RWPE1 (cell line): ENCODE measurements around the gene SGO2.

ENCODE experiments used
- CTCF ChIA-PET: fragments of 350-600 bp; sonication (Branson Sonifier 250); formaldehyde crosslinking; extraction: SDS; loops from one replicate; lab custom pipeline; 2021; lab: Yijun Ruan, JAX
- POLR2A ChIA-PET: fragments of 400-600 bp; formaldehyde crosslinking; extraction: SDS; loops from one replicate; lab custom pipeline; 2020; ENCODE audit warnings: antibody characterized with exemption; ENCODE audit not compliant: low non-redundant PET; lab: Yijun Ruan, JAX
- DNase-seq: peaks from one replicate; pipeline ENCODE4 v3.0.0; 2012; ENCODE audit warnings: low spot score
- H3K27ac ChIP-seq: fragments of 450-650 bp; 2 replicates; pipeline ENCODE4 v1.5.1; 2017
- CTCF ChIP-seq: fragments of 450-650 bp; conservative IDR thresholded peaks from 2 replicates; pipeline ENCODE4 v1.5.1; 2017; ENCODE audit warnings: low read depth, mild to moderate bottlenecking

Gene SGO2

GRCh38 chr2:200593905-200594304, 67.9 kb downstream of the SGO2 start:
- POLR2A ChIA-PET, result interaction anchor here (0.5 kb wide), 1 partner anchor 276 kb away, joined by 6 read pairs; no protein-coding TSS in a partner anchor
- CTCF ChIA-PET, result no interaction called here
- TF ChIP-seq CTCF, result no peak

GRCh38 chr2:200595913-200596312, 69.9 kb downstream of the SGO2 start:
- no peak for DNase-seq
- ChIA-PET CTCF (no interaction called here), POLR2A (no interaction called here)
- no peak overlapping the region for H3K27ac ChIP-seq
- TF ChIP-seq CTCF, result no peak

More at GRCh38 chr2:200593905-200594304, 67.9 kb downstream of the SGO2 start:
- no peak for DNase-seq
- H3K27ac ChIP-seq, result no peak overlapping the region

- ChIA-PET CTCF (no interaction called here), POLR2A (no interaction called here)
- DNase-seq, result no peak
- no peak for TF ChIP-seq CTCF
- no peak overlapping the region for H3K27ac ChIP-seq
These were observed 71.0 kb downstream of the SGO2 start for GRCh38 chr2:200596774-200597570.

- H3K27ac ChIP-seq, result no peak overlapping the region
- ChIA-PET CTCF (no interaction called here), POLR2A (no interaction called here)
- DNase-seq, result no peak
- no peak for TF ChIP-seq CTCF
These were observed 73.2 kb downstream of the SGO2 start for GRCh38 chr2:200599206-200599605.

- CTCF ChIA-PET, result interaction anchor here (0.6 kb wide), 1 partner anchor 29 kb away, joined by 3 read pairs; no protein-coding TSS in a partner anchor
- DNase-seq, result no peak
These were observed 74.7 kb downstream of the SGO2 start for GRCh38 chr2:200600549-200601225.

GRCh38 chr2:200602584-200602983, 76.6 kb downstream of the SGO2 start:
- DNase-seq, result no peak
- ChIA-PET POLR2A (no interaction called here), CTCF (interaction anchor here (0.6 kb wide), 1 partner anchor 87 kb away, joined by 3 read pairs; no protein-coding TSS in a partner anchor)
- H3K27ac ChIP-seq, result no peak overlapping the region
- TF ChIP-seq CTCF, result no peak

More at GRCh38 chr2:200600549-200601225, 74.7 kb downstream of the SGO2 start:
- H3K27ac ChIP-seq, result no peak overlapping the region
- no peak for TF ChIP-seq CTCF
- POLR2A ChIA-PET, result no interaction called here
